Transverse colon (tissue), 4 donors: Measurements from ENCODE around the gene DNAJC22.

ENCODE experiments used
- EP300 ChIP-seq: sonication (generic); formaldehyde crosslinking; IDR thresholded peaks from one replicate; pipeline ENCODE4 v1.6.1; 2017; ENCODE audit warnings: antibody characterized with exemption, low read depth
- POLR2A ChIP-seq: fragments of 450-650 bp; IDR thresholded peaks from one replicate; pipeline ENCODE4 v1.6.1; 2016; ENCODE audit warnings: antibody characterized with exemption, mild to moderate bottlenecking, moderate library complexity
- POLR2AphosphoS5 ChIP-seq, 3 donors: sonication (generic); formaldehyde crosslinking; IDR thresholded peaks; one replicate each; pipeline ENCODE4 v1.6.1; 2016; ENCODE audit warnings: antibody characterized with exemption in 3 of 3
- TF ChIP-seq, protein P1 (sequence below), 5 experiments: fragments of 200-600 bp in 3 of 5; fragments of 450-650 bp in 2 of 5; sonication (generic) in 3 of 5; IDR thresholded peaks; 1 replicate in 2 of 5; 2 replicates in 3 of 5; pipeline ENCODE4 v1.5.1; 2016 to 2017; ENCODE audit warnings: antibody characterized with exemption in 5 of 5, inconsistent platforms in 3 of 5, mild to moderate bottlenecking in 2 of 5, moderate library complexity in 1 of 5

- TF ChIP-seq POLR2A (no peak), POLR2AphosphoS5 (IDR thresholded peaks at IDR 0.05) (no peak), EP300 (no peak)
- TF ChIP-seq, protein P1, sequence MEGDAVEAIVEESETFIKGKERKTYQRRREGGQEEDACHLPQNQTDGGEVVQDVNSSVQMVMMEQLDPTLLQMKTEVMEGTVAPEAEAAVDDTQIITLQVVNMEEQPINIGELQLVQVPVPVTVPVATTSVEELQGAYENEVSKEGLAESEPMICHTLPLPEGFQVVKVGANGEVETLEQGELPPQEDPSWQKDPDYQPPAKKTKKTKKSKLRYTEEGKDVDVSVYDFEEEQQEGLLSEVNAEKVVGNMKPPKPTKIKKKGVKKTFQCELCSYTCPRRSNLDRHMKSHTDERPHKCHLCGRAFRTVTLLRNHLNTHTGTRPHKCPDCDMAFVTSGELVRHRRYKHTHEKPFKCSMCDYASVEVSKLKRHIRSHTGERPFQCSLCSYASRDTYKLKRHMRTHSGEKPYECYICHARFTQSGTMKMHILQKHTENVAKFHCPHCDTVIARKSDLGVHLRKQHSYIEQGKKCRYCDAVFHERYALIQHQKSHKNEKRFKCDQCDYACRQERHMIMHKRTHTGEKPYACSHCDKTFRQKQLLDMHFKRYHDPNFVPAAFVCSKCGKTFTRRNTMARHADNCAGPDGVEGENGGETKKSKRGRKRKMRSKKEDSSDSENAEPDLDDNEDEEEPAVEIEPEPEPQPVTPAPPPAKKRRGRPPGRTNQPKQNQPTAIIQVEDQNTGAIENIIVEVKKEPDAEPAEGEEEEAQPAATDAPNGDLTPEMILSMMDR (IDR thresholded peaks at IDR 0.05): no peak
These were observed 2.1 kb upstream of the DNAJC22 start for GRCh38 chr12:49344486-49345050.
